ACHN (cell line): ENCODE measurements around the gene SUSD5.
"Not testable (repeated sequence)": the region's sequence is repeated elsewhere in the genome, so short reads cannot be mapped to it uniquely, and the experiment has no call there.

ENCODE experiments used
- DNase-seq: peaks from one replicate; pipeline ENCODE4 v3.0.0-alpha.2; 2015
- in situ Hi-C: cut with HindIII; loops from 2 replicates; pipeline ENCODE4 v1.10.0; 2017; ENCODE audit warnings: low sequenced_read_pairs, low pct_ligation_motif_present, low pct_unique_long_range_greater_than_20kb

Gene SUSD5

GRCh38 chr3:33202711-33203457 lies 15.7 kb downstream of the SUSD5 start:
- DNase-seq, result no peak
- in situ Hi-C loops, result no loop called here

GRCh38 chr3:33201195-33201594 lies 17.4 kb downstream of the SUSD5 start:
- DNase-seq, result no peak
- in situ Hi-C loops, result no loop called here

- in situ Hi-C loops, result no loop called here
Observed at GRCh38 chr3:33196538-33196937, 22.1 kb downstream of the SUSD5 start.

GRCh38 chr3:33194303-33194702 lies 24.3 kb downstream of the SUSD5 start:
- no peak for DNase-seq
- in situ Hi-C loops, result no loop called here

More at GRCh38 chr3:33196538-33196937, 22.1 kb downstream of the SUSD5 start:
- no peak for DNase-seq

- in situ Hi-C loops, result no loop called here
- DNase-seq, result no peak
Observed at GRCh38 chr3:33187368-33187634, 31.3 kb downstream of the SUSD5 start.

GRCh38 chr3:33186524-33187367 lies 31.9 kb downstream of the SUSD5 start:
- in situ Hi-C loops, result no loop called here

GRCh38 chr3:33184863-33185262 lies 33.7 kb downstream of the SUSD5 start:
- DNase-seq, result no peak
- in situ Hi-C loops, result no loop called here

More at GRCh38 chr3:33186524-33187367, 31.9 kb downstream of the SUSD5 start:
- no peak for DNase-seq

GRCh38 chr3:33181641-33182040 lies 37.0 kb downstream of the SUSD5 start:
- in situ Hi-C loops, DNase-seq: not testable (repeated sequence)

GRCh38 chr3:33181229-33181628 lies 37.4 kb downstream of the SUSD5 start:
- in situ Hi-C loops, result no loop called here
- DNase-seq, result no peak

GRCh38 chr3:33179132-33179531 lies 39.5 kb downstream of the SUSD5 start:
- DNase-seq, result no peak
- in situ Hi-C loops, result no loop called here

- no peak for DNase-seq
- in situ Hi-C loops, result no loop called here
Observed at GRCh38 chr3:33174711-33175414, 43.7 kb downstream of the SUSD5 start.

GRCh38 chr3:33174095-33174494 lies 44.5 kb downstream of the SUSD5 start:
- in situ Hi-C loops, result no loop called here
- no peak for DNase-seq

GRCh38 chr3:33173672-33174071 lies 44.9 kb downstream of the SUSD5 start:
- no peak for DNase-seq
- in situ Hi-C loops, result no loop called here

GRCh38 chr3:33173103-33173502 lies 45.5 kb downstream of the SUSD5 start:
- in situ Hi-C loops, result no loop called here
- DNase-seq, result no peak

- DNase-seq, result no peak
- in situ Hi-C loops, result no loop called here
Observed at GRCh38 chr3:33171580-33171979, 47.0 kb downstream of the SUSD5 start.

GRCh38 chr3:33170531-33170930 lies 48.1 kb downstream of the SUSD5 start:
- in situ Hi-C loops, result no loop called here
- no peak for DNase-seq

- no peak for DNase-seq
- in situ Hi-C loops, result no loop called here
Observed at GRCh38 chr3:33167716-33168336, 50.8 kb downstream of the SUSD5 start.

- no peak for DNase-seq
- in situ Hi-C loops, result no loop called here
Observed at GRCh38 chr3:33167284-33167683, 51.3 kb downstream of the SUSD5 start.

- DNase-seq, result no peak
- in situ Hi-C loops, result no loop called here
Observed at GRCh38 chr3:33166095-33166494, 52.5 kb downstream of the SUSD5 start.
